Measurements from ENCODE around the gene CCL1.

DNA sequence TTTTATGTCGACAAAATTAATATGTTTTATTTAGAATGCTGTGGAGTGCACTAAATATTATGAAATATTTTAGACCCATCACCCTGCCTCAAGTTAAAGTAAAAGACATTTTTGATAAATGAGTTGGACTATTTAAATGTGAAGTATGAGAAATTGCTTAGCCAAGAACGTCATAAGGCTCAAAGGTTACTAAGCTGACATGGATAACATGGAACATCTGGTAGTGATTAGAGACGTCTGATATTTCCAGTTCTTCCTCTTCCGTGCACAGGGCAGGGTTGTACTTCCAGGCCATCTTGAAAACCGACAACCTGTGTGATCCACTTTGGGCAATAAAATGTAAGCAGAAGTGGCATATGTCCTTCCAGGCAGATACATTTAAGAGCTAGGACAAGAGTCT is 51.0 kb downstream of the CCL1 start:
- TF ChIP-seq POLR2A (IDR thresholded peaks at IDR 0.05): no peak
- TF ChIP-seq, protein P1, sequence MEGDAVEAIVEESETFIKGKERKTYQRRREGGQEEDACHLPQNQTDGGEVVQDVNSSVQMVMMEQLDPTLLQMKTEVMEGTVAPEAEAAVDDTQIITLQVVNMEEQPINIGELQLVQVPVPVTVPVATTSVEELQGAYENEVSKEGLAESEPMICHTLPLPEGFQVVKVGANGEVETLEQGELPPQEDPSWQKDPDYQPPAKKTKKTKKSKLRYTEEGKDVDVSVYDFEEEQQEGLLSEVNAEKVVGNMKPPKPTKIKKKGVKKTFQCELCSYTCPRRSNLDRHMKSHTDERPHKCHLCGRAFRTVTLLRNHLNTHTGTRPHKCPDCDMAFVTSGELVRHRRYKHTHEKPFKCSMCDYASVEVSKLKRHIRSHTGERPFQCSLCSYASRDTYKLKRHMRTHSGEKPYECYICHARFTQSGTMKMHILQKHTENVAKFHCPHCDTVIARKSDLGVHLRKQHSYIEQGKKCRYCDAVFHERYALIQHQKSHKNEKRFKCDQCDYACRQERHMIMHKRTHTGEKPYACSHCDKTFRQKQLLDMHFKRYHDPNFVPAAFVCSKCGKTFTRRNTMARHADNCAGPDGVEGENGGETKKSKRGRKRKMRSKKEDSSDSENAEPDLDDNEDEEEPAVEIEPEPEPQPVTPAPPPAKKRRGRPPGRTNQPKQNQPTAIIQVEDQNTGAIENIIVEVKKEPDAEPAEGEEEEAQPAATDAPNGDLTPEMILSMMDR (IDR thresholded peaks at IDR 0.05): no peak

All from tibial nerve (tissue), 3 donors.